Coronary artery (tissue), 2 donors: ENCODE data around the gene MSH3.

ENCODE experiments used
- DNase-seq: peaks from one replicate; pipeline ENCODE4 v3.0.0-alpha.2; 2017; ENCODE audit warnings: low spot score
- H3K27ac ChIP-seq, 2 donors: fragments of 200-600 bp; sonication (generic); one replicate each; pipeline ENCODE4 v1.5.1; 2016 to 2019
- H3K4me3 ChIP-seq: fragments of 200-600 bp; sonication (generic); 2 replicates; pipeline ENCODE4 v1.5.1; 2016; ENCODE audit warnings: mild to moderate bottlenecking, moderate library complexity
- CTCF ChIP-seq: fragments of 200-600 bp; sonication (generic); IDR thresholded peaks from one replicate; pipeline ENCODE4 v1.5.1; 2019; ENCODE audit warnings: antibody characterized with exemption

Gene MSH3

DNA sequence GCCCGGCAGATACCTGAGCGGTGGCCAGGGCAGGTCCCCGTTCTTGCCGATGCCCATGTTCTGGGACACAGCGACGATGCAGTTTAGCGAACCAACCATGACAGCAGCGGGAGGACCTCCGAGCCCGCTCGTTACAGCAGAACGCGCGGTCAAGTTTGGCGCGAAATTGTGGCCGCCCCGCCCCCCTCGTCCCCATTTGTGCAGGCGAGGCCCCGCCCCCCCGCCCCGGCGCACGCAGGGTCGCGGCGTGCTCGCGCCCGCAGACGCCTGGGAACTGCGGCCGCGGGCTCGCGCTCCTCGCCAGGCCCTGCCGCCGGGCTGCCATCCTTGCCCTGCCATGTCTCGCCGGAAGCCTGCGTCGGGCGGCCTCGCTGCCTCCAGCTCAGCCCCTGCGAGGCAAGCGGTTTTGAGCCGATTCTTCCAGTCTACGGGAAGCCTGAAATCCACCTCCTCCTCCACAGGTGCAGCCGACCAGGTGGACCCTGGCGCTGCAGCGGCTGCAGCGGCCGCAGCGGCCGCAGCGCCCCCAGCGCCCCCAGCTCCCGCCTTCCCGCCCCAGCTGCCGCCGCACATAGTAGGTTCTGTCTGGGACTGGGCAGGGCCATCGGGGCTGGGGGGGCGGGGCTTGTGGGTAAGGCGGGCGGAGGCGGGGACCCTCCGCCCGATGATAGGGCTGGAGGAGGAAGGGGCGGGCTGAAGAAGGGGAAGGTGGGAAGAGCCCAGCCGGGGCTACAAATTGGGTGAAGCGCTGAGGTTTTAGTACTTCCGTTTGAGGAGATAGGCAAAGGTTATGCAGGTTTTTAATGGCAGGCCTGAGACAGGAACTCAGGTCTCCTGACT is at the start of gene MSH3, which contains the start of gene DHFR:
Gene MSH3, plus strand, starts transcription at position 262 of the 840 bp plus-strand sequence. Its CDS starts 76 bp downstream, at position 338.
Gene DHFR, minus strand, starts transcription at position 593 of the 840 bp plus-strand sequence. Its CDS starts 494 bp downstream, at position 99.
- peak; percentile 88 for DNase-seq
- peak within 1 kb of the TSS; percentile 86 for H3K4me3 ChIP-seq
- H3K27ac ChIP-seq = peak within 1 kb of the TSS; percentile 86 to 93
- no peak for TF ChIP-seq CTCF

GRCh38 chr5:80607343-80607742 is 47.1 kb upstream of the MSH3 start:
- Histone ChIP-seq H3K27ac (no peak overlapping the region), H3K4me3 (no peak overlapping the region)
- no peak for DNase-seq
- TF ChIP-seq CTCF = no peak

DNA sequence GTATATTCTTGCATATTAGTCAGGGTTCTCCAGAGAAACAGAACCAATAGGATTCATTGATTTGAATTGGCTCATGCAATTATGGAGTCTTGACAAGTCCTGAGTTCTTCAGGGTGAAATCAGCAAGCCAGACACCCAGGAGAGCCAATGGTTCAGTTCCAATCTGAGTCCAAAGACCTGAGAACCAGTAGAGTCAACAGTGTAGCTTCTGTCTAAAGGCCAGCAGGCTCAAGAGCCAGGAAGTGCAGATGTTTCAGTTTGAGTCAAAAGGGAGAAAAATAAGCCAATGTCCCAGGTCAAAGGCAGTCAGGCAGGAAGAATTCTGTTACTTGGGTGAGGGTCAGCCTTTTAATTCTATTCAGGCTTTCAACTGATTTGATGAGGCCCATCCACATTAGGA is 46.6 kb upstream of the MSH3 start:
- DNase-seq = no peak
- Histone ChIP-seq H3K4me3 (no peak overlapping the region), H3K27ac (no peak overlapping the region)
- no peak for TF ChIP-seq CTCF

GRCh38 chr5:80608731-80609130 is 45.7 kb upstream of the MSH3 start:
- Histone ChIP-seq H3K27ac (no peak overlapping the region), H3K4me3 (no peak overlapping the region)
- DNase-seq = no peak
- no peak for TF ChIP-seq CTCF

DNA sequence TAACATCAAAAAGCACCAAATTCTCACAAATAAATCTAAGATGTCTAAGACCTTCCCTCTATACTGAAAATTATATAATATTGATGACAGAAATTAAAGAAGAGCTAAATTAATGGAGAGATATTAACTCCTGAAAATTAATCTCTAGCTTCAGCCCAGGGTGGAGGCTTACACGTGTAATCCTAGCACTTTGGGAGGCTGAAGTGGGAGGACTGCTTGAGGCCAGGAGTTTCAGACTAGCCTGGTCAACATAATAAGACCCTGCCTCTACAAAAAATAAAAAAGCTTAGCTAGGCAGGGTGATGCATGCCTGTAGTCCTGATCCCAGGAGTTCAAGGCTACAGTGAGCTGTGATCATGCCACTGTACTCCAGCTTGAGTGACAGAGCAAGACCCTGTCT is 44.8 kb upstream of the MSH3 start:
- TF ChIP-seq CTCF = no peak

DNA sequence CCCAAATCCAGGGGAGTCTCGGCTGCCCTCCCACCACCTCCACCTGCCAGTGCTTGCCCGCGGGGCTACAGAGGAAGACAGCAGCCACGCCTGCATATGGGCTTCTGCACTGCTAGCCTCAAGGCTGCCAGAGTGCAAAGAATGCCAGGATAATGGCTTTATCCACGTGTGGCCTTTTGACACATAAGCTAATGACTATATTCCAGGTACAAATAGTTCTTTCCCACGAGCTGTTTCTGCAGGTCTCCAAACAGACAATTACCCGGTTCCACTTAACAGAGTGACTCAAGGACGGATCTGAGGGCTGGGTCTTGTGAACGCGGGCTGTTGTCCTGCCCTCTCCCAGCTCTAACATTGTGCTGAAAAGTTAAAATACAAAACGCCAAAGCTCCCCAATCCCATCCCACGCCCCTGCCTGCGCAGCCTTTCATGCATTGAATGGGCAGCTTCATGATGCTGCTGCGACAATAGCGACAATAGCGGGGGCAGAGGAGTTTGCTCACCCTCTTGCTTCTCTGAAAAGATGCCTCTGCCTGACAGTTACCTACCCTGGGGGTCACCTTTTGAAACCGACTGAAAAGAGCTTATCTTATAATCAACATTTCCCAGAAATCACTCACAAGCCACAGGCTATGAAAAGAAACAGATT is 39.1 kb upstream of the MSH3 start:
- TF ChIP-seq CTCF = no peak
- Histone ChIP-seq H3K4me3 (no peak overlapping the region), H3K27ac (no peak overlapping the region)
- no peak for DNase-seq

More for the DNA sequence above, 44.8 kb upstream of the MSH3 start:
- Histone ChIP-seq H3K4me3 (no peak overlapping the region), H3K27ac (no peak overlapping the region)
- DNase-seq = no peak
